T-helper 1 cell treated with Interleukin-12 subunit alpha and Interleukin-12 subunit beta and Interleukin-4 antibody, amounts not matched to agents 30 μg/mL and 1 μg/mL, for 36 hours (primary cell): ENCODE results near the gene KLF6.

ENCODE experiments used
- H3K27ac Mint-ChIP-seq: one replicate; pipeline ENCODE4 v1.8.0; 2021; ENCODE audit warnings: mild to moderate bottlenecking, mixed read lengths
- H3K27me3 Mint-ChIP-seq: one replicate; pipeline ENCODE4 v1.8.0; 2021; ENCODE audit warnings: low read depth, mixed read lengths
- H3K36me3 Mint-ChIP-seq: one replicate; pipeline ENCODE4 v1.8.0; 2021; ENCODE audit warnings: low read depth, mixed read lengths
- H3K4me1 Mint-ChIP-seq: one replicate; pipeline ENCODE4 v1.8.0; 2021; ENCODE audit warnings: low read depth, mixed read lengths
- H3K4me3 Mint-ChIP-seq: one replicate; pipeline ENCODE4 v1.8.0; 2021; ENCODE audit warnings: mild to moderate bottlenecking, moderate library complexity, mixed read lengths
- H3K9me3 Mint-ChIP-seq: one replicate; pipeline ENCODE4 v1.8.0; 2021; ENCODE audit warnings: mixed read lengths

Gene KLF6

GRCh38 chr10:3763852-3764625, 21.0 kb downstream of the KLF6 start:
- Mint-ChIP-seq H3K36me3 (peaks cover 21% of the 10 kb centered on the region), H3K4me3 (peak overlapping the region; percentile 55), H3K27me3 (no peaks in the 10 kb centered on the region), H3K4me1 (peaks cover 84% of the 10 kb centered on the region), H3K27ac (peak overlapping the region; percentile 87), H3K9me3 (peaks cover 10% of the 10 kb centered on the region)

DNA sequence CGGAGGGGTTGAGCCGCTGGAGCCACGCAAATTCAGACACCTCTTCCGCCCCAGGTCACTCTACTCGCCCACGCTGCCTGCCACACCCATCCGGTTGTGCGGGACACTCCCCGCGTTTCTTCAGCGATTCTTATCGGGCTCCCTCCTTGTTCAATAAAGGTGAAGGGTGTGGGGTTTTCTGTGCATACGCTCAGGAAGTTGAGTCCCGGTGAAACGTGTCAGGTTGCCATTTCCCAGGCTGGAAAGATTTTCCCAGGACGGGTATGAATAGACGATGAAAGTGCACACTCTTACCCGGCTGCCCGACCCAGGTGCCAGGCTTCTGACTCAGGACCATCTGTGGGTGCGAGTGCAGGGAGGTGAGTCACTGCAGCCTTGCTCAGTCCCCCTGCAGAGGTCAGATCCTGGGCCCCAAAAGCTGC, 22.0 kb downstream of the KLF6 start:
- Mint-ChIP-seq H3K27me3 (no peaks in the 10 kb centered on the region), H3K4me3 (no peak overlapping the region), H3K9me3 (peaks cover 10% of the 10 kb centered on the region), H3K4me1 (peaks cover 84% of the 10 kb centered on the region), H3K36me3 (peaks cover 19% of the 10 kb centered on the region), H3K27ac (peak overlapping the region; percentile 53)

DNA sequence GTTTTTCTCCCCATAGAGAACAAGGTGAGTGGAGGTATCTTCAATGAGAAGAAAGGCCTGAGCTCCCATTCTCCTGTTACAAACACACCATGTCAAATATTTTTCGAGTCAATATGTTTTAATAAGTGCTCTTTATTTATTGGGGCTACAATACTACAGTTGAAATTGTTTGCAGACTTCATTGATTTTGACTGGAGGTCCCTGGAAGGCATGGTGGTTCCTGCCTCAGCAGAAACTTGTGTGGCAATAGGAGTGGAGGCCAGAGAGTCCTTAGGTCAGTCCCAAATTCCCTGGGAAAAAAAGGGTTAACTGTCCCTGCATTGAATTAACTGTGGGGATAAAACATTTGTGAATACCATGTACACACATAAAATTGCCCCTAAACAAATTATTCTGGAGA, 22.7 kb downstream of the KLF6 start:
- no peaks in the 10 kb centered on the region for H3K27me3 Mint-ChIP-seq
- no peak overlapping the region for H3K4me3 Mint-ChIP-seq
- peaks cover 10% of the 10 kb centered on the region for H3K9me3 Mint-ChIP-seq
- H3K4me1 Mint-ChIP-seq, result peaks cover 89% of the 10 kb centered on the region
- peaks cover 19% of the 10 kb centered on the region for H3K36me3 Mint-ChIP-seq
- H3K27ac Mint-ChIP-seq, result peak overlapping the region; percentile 45

DNA sequence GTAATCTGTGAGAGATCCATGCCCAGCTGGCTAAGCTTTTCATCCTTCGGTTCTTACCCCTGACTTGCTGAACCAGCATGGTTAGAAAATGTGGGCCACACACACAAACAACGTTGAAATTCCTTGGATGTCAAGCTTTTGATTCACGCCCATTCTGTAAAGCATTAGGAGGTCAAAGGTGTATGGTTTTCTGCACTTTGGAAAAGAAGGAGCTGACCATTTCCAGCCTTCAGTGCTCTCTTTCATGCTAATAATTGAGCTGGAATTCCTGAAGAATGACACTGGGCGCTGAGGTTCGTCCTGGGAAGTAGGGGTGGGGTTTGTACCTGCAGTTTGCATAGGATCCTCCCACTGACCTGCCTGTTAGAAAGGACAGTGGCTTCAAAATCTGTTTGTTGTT, 23.1 kb downstream of the KLF6 start:
- H3K4me1 Mint-ChIP-seq, result peaks cover 91% of the 10 kb centered on the region
- H3K9me3 Mint-ChIP-seq, result peaks cover 10% of the 10 kb centered on the region
- H3K36me3 Mint-ChIP-seq, result peaks cover 18% of the 10 kb centered on the region
- no peaks in the 10 kb centered on the region for H3K27me3 Mint-ChIP-seq
- H3K27ac Mint-ChIP-seq, result peak overlapping the region; percentile 45
- H3K4me3 Mint-ChIP-seq, result no peak overlapping the region

DNA sequence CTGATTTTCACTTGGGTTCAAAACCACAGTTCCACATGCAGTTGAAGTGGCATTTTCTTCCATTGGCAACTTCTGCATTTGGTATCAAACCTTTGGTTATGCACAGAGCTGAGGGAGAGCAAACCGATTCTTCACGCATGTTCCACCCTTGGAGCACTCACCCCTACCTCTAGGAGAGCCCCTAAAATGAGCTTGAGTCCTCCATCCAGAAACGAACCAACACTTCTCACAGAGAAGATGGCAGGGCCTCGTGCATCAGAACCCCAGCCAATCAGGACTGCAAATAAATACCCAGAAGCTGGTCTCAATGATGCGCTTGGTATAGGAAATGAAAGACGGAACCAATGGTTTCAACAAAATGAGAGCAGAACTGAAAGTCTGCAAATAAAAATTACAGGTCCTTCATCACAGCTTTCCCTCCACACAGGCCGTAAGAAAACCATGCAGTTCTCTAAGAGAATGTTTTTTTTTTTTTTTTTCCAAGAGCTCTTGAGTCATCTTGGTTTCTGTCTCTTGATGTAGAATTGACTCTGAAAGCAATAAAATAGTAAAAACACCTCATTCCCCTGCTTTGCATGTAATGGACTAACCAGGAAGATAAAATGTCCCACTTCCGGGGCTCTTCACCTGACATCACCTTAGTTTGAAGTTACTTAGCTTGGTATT, 23.9 kb downstream of the KLF6 start:
- Mint-ChIP-seq H3K4me1 (peaks cover 91% of the 10 kb centered on the region), H3K36me3 (peaks cover 20% of the 10 kb centered on the region), H3K9me3 (peaks cover 10% of the 10 kb centered on the region), H3K27me3 (no peaks in the 10 kb centered on the region), H3K4me3 (peak overlapping the region; percentile 57), H3K27ac (peak overlapping the region; percentile 93)

DNA sequence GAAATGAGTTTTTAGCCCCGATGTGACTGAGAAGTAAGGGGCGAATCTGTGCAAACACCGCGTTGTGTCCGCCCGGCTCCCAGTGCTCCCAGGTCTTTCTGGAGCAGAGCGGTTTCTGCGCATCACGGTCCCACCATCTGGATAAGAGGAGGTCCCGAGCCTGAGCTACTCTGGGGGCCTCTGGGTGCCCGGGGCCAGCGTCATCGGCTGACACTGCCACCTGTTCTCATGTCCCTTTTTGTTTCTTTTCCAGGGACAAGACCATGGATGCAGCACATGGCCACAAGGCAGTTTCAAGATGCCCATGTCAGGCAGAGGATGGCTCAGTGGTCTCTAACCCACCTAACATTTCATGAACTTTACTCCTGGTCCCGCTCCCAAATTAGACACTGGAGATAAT, 24.9 kb downstream of the KLF6 start:
- Mint-ChIP-seq H3K27me3 (no peaks in the 10 kb centered on the region), H3K4me3 (no peak overlapping the region), H3K4me1 (peaks cover 90% of the 10 kb centered on the region), H3K27ac (no peak overlapping the region), H3K36me3 (peaks cover 18% of the 10 kb centered on the region), H3K9me3 (peaks cover 10% of the 10 kb centered on the region)

- Mint-ChIP-seq H3K27ac (peak overlapping the region; percentile 100), H3K4me3 (peak overlapping the region; percentile 42), H3K27me3 (no peaks in the 10 kb centered on the region), H3K4me1 (peaks cover 88% of the 10 kb centered on the region), H3K36me3 (peaks cover 21% of the 10 kb centered on the region), H3K9me3 (peaks cover 10% of the 10 kb centered on the region)
Observed at GRCh38 chr10:3759397-3759796, 25.6 kb downstream of the KLF6 start.

GRCh38 chr10:3758491-3758970, 26.5 kb downstream of the KLF6 start:
- Mint-ChIP-seq H3K27me3 (no peaks in the 10 kb centered on the region), H3K4me1 (peaks cover 82% of the 10 kb centered on the region), H3K4me3 (peak overlapping the region; percentile 75), H3K9me3 (peaks cover 10% of the 10 kb centered on the region), H3K36me3 (peaks cover 21% of the 10 kb centered on the region), H3K27ac (peak overlapping the region; percentile 100)

DNA sequence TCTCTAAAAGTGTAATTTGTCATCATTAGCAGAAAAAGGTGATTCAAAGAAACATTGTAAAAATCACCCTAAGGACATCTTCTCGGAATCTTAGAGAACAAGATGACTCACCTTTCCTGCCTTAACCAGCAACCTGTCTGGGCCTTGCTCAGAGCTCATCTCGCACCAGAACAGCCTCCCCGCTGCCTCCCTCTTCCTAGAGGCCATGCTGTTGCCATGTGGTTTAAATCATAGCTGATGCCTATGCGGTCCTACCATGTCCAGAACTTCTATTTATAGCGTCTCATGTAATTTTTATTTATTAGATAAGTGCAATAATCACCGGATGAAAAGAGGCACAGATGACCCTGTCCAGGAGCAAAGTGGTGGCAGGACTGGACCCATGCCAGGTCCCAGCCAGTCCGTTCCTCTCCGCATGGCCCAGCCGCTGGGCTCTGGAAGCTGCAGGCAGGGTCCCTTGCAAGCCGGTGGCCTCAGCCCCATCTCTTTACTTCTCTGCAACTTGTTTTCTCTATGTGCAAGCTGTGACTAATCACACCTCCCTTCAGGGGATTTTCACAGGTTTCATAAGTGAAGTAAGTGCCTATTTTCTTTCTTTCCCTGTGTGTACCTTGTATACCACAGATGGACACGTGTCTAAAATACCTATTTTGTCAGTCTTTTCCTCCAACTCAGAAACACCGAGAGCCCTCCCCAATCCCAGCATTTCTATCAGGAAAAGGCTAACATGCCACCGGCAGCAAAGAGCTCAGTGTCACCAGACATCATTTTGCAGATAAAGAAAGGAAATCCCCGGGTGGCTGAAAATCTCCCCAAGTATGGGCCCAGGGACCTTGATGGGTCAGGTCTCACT, 27.1 kb downstream of the KLF6 start:
- peak overlapping the region; percentile 100 for H3K27ac Mint-ChIP-seq
- peaks cover 10% of the 10 kb centered on the region for H3K9me3 Mint-ChIP-seq
- H3K4me3 Mint-ChIP-seq, result peak overlapping the region; percentile 75
- peaks cover 76% of the 10 kb centered on the region for H3K4me1 Mint-ChIP-seq
- peaks cover 21% of the 10 kb centered on the region for H3K36me3 Mint-ChIP-seq
- H3K27me3 Mint-ChIP-seq, result no peaks in the 10 kb centered on the region

GRCh38 chr10:3757250-3757637, 27.8 kb downstream of the KLF6 start:
- peaks cover 10% of the 10 kb centered on the region for H3K9me3 Mint-ChIP-seq
- H3K36me3 Mint-ChIP-seq, result peaks cover 21% of the 10 kb centered on the region
- H3K27ac Mint-ChIP-seq, result peak overlapping the region; percentile 100
- H3K27me3 Mint-ChIP-seq, result no peaks in the 10 kb centered on the region
- H3K4me3 Mint-ChIP-seq, result peak overlapping the region; percentile 75
- H3K4me1 Mint-ChIP-seq, result peaks cover 73% of the 10 kb centered on the region

DNA sequence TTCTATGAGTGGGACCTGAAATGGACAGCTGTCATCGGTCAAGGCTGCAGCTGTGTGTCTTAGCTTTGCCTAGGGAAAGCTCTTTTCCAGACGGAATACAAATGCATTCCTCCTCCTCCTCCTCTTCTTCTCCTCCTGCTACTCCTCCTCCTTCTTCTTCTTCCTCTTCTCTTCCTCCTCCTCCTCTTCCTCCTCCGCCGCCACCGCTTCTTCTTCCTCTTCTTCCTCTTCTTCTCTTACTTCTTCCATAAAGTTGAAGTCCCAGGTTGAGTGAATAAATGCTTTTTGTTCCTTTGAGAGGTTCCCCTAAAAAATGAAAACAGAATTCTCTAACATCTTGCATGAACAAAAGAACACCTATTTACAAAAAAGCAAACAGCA, 28.7 kb downstream of the KLF6 start:
- Mint-ChIP-seq H3K27ac (peak overlapping the region; percentile 100), H3K4me1 (peaks cover 68% of the 10 kb centered on the region), H3K4me3 (peak overlapping the region; percentile 49), H3K36me3 (peaks cover 19% of the 10 kb centered on the region), H3K27me3 (no peaks in the 10 kb centered on the region), H3K9me3 (peaks cover 8% of the 10 kb centered on the region)

GRCh38 chr10:3755440-3756359, 29.3 kb downstream of the KLF6 start:
- no peaks in the 10 kb centered on the region for H3K27me3 Mint-ChIP-seq
- no peak overlapping the region for H3K4me3 Mint-ChIP-seq
- peaks cover 2% of the 10 kb centered on the region for H3K9me3 Mint-ChIP-seq
- H3K27ac Mint-ChIP-seq, result peak overlapping the region; percentile 100
- peaks cover 61% of the 10 kb centered on the region for H3K4me1 Mint-ChIP-seq
- peaks cover 13% of the 10 kb centered on the region for H3K36me3 Mint-ChIP-seq

DNA sequence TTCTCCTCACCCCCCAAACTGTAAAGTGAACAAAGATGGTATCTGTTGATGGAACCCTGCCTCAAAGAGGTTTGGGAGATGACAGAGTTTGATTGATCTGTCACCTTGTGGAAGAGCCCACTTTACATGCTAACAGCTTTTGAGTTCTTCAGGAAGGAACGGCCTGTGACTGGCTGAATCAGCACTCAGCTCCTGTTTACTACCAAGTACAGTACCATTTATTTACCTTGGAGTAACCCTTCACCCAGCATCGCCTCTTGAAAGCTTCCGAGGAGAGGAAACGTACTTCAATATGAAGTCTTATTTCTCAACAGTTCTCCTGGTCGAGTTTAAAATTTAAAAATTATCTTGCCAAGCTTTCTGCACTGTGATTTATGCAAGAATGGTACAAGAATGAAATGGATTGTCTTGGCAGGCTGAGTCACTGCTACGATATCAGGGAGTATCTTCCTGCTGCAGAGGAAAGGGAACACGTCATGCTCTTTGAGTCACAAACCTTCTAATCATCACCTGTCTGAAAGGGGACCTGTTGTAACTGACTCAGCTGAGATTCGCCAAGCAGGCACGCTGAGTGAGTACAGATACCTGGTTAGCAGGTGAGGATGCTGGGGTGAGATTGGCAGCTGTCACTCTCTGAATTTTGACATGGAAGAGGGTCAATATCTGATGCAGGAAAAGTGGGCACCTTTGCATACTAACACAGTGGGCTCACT, 30.1 kb downstream of the KLF6 start:
- Mint-ChIP-seq H3K4me1 (peaks cover 56% of the 10 kb centered on the region), H3K9me3 (no peaks in the 10 kb centered on the region), H3K36me3 (peaks cover 12% of the 10 kb centered on the region), H3K4me3 (peak overlapping the region; percentile 68), H3K27me3 (no peaks in the 10 kb centered on the region), H3K27ac (peak overlapping the region; percentile 84)
